Transverse colon (tissue), 4 donors: ENCODE data around the gene DENND2A. TPM values are rescaled to one million over a fixed set of nuclear protein-coding genes. Genes with fewer than 3 reads are reported as not detected.

Experiments
- DNase-seq: peaks from one replicate; pipeline ENCODE4 v3.0.0-alpha.2; 2019
- H3K27ac ChIP-seq, 4 donors: fragments of 200-600 bp; sonication (generic); 2 replicates each; pipeline ENCODE4 v1.5.1; 2016 to 2018; ENCODE audit warnings: inconsistent platforms in 4 of 4
- H3K27me3 ChIP-seq: fragments of 200-600 bp; sonication (generic); 2 replicates; pipeline ENCODE4 v1.5.1; 2017; ENCODE audit warnings: inconsistent platforms
- H3K36me3 ChIP-seq, 4 donors: fragments of 200-600 bp; sonication (generic); 2 replicates each; pipeline ENCODE4 v1.5.1; 2017 to 2019; ENCODE audit warnings: inconsistent platforms in 4 of 4
- H3K4me1 ChIP-seq, 4 donors: fragments of 200-600 bp; sonication (generic); 2 replicates each; pipeline ENCODE4 v1.5.1; 2017 to 2020; ENCODE audit warnings: inconsistent platforms in 4 of 4
- H3K4me3 ChIP-seq, 4 donors: fragments of 200-600 bp; sonication (generic); 1 replicate in 1 of 4; 2 replicates in 3 of 4; pipeline versions ENCODE4 v1.5.1 to v1.6.1; 2017 to 2019; ENCODE audit warnings: inconsistent platforms in 4 of 4
- H3K9me3 ChIP-seq, 2 donors: fragments of 200-600 bp; sonication (generic); 2 replicates each; pipeline ENCODE4 v1.5.1; 2017 to 2019; ENCODE audit warnings: inconsistent platforms in 2 of 2
- EP300 ChIP-seq: sonication (generic); formaldehyde crosslinking; IDR thresholded peaks from one replicate; pipeline ENCODE4 v1.6.1; 2017; ENCODE audit warnings: antibody characterized with exemption, low read depth
- POLR2A ChIP-seq: fragments of 450-650 bp; IDR thresholded peaks from one replicate; pipeline ENCODE4 v1.6.1; 2016; ENCODE audit warnings: antibody characterized with exemption, mild to moderate bottlenecking, moderate library complexity
- POLR2AphosphoS5 ChIP-seq, 3 donors: sonication (generic); formaldehyde crosslinking; IDR thresholded peaks; one replicate each; pipeline ENCODE4 v1.6.1; 2016; ENCODE audit warnings: antibody characterized with exemption in 3 of 3
- WGBS, 2 donors: methylation state at CpG; one replicate each; pipeline ENCODE4 v1.1.5; 2018; ENCODE audit warnings: low coverage in 1 of 2; 5-methylcytosine and 5-hydroxymethylcytosine counted together
- in situ Hi-C, 4 donors: fragments of 200-750 bp; cut with MboI; loops; one replicate each; pipeline versions ENCODE4 v1.15.0 to v1.15.1; 2017; ENCODE audit warnings: low sequenced_read_pairs in 3 of 4, low pct_ligation_motif_present in 1 of 4, low pct_unique_long_range_greater_than_20kb in 1 of 4
- intact Hi-C: fragments of 100-400 bp; cut with DNase I; formaldehyde crosslinking; loops from one replicate; pipeline ENCODE4 v1.15.1; 2023; ENCODE audit warnings: low total_unique reads
- total RNA-seq, 4 donors: library from RNA; depleted of rRNA; stranded (reverse); fragments of >200 nt; gene quantifications; one replicate each; pipeline ENCODE4 v1.1.0, GENCODE V29; 2016
- TF ChIP-seq, protein P1 (sequence below), 5 experiments: fragments of 200-600 bp in 3 of 5; fragments of 450-650 bp in 2 of 5; sonication (generic) in 3 of 5; IDR thresholded peaks; 1 replicate in 2 of 5; 2 replicates in 3 of 5; pipeline ENCODE4 v1.5.1; 2016 to 2017; ENCODE audit warnings: antibody characterized with exemption in 5 of 5, inconsistent platforms in 3 of 5, mild to moderate bottlenecking in 2 of 5, moderate library complexity in 1 of 5

Gene DENND2A
- total RNA-seq: 10 to 100 TPM in 1 of 4 donors, 1 to 10 TPM in 3; 4.1 to 19.9 (median 7.1) TPM

- peak; percentile 57 for DNase-seq
- intact Hi-C loops (loop anchor here (5.0 kb wide), 1 partner anchor 59 kb away; no protein-coding TSS in a partner anchor), in situ Hi-C loops (no loop called here)
- no peak for TF ChIP-seq POLR2A
- TF ChIP-seq EP300: no peak
- TF ChIP-seq POLR2AphosphoS5 (IDR thresholded peaks at IDR 0.05): peak in 1 of 3 donors; percentile 71
- TF ChIP-seq, protein P1, sequence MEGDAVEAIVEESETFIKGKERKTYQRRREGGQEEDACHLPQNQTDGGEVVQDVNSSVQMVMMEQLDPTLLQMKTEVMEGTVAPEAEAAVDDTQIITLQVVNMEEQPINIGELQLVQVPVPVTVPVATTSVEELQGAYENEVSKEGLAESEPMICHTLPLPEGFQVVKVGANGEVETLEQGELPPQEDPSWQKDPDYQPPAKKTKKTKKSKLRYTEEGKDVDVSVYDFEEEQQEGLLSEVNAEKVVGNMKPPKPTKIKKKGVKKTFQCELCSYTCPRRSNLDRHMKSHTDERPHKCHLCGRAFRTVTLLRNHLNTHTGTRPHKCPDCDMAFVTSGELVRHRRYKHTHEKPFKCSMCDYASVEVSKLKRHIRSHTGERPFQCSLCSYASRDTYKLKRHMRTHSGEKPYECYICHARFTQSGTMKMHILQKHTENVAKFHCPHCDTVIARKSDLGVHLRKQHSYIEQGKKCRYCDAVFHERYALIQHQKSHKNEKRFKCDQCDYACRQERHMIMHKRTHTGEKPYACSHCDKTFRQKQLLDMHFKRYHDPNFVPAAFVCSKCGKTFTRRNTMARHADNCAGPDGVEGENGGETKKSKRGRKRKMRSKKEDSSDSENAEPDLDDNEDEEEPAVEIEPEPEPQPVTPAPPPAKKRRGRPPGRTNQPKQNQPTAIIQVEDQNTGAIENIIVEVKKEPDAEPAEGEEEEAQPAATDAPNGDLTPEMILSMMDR (IDR thresholded peaks at IDR 0.05): no peak
- 20 to 36% methylated on average over 1 to 25 of the region's 78 CpGs for WGBS, 2 donors
- H3K27me3 ChIP-seq: peaks cover 20% of the 10 kb centered on the region
- H3K27ac ChIP-seq: peak within 1 kb of the TSS; percentile 62 to 91 (median 79)
- no peaks in the 10 kb centered on the region for H3K36me3 ChIP-seq
- H3K9me3 ChIP-seq: no peaks in the 10 kb centered on the region
- peaks cover 4 to 29% (median 14%) of the 10 kb centered on the region in 4 donors for H3K4me1 ChIP-seq
- H3K4me3 ChIP-seq: peak within 1 kb of the TSS; percentile 33 to 68 (median 53)
Measured at GRCh38 chr7:140640727-140641523, at the start of gene DENND2A. DENND2A (minus strand) TSS chr7:140640813; CDS start chr7:140602397, 38,416 bp downstream.

DNA sequence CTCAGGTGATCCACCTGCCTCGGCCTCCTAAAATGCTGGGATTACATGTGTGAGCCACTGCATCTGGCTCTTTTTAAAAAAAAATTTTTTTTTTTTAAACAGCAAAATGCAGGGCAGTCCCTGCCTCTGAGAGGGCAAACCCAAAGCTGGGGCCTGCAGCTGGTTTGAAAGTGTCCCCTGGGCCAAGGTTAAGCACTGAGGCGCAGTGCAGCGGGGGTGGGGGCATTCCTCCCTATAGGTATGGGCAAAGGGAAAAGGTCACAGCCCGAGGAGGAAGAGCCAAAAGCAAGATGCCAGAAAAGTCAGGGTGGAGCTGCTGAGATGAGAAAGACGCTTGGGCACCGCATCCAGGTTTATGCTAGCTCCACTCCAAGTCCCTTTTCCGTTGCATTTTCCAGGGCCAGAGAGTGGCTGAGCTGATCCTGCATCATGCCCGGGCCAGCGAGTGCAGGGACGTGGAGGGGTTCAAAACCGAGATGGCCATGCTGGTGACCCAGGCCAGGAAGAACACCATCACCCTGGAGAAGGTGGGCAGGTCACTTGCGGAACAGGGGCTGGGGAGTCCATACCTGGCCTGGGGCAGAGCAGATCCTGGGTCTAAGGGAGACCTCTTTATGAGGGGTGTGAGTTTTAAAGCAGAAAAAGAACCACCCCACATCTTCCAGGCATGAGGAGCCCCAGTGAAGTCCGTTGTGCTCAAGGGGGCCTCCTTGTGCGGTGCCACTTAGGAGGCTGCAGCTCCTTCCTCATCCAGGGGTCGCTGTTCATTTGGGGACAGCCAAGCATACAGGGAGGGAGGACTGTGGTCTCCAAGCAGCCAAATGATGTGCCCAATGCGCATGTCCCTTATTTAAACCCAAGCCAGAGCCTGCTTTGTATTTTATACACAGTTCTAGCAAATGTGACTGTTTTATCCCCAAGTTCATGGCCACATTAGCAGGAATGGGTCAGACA is 48.9 kb upstream of the DENND2A start:
- Histone ChIP-seq H3K4me3 (no peak overlapping the region), H3K27ac (no peak overlapping the region), H3K27me3 (no peaks in the 10 kb centered on the region), H3K9me3 (no peaks in the 10 kb centered on the region), H3K36me3 (peaks cover 0 to 15% (median 0%) of the 10 kb centered on the region in 4 donors), H3K4me1 (no peaks in the 10 kb centered on the region)
- TF ChIP-seq, protein P1 (IDR thresholded peaks at IDR 0.05): no peak
- TF ChIP-seq EP300 (no peak), POLR2A (no peak), POLR2AphosphoS5 (IDR thresholded peaks at IDR 0.05) (no peak)
- in situ Hi-C loops: loop anchor here (25.0 kb wide), 1 partner anchor 323 kb away; the partner anchor contains the start of gene MRPS33 (in 4 of the 4)
- intact Hi-C loops: no loop called here
- DNase-seq: no peak
- WGBS, 2 donors: 91 to 95% methylated on average over 7 to 16 of the region's 16 CpGs

- 89% methylated on average over 6 of the region's 6 CpGs; no CpG with 5 or more reads in 1 of the 2 donors for WGBS, 2 donors
Measured at GRCh38 chr7:140688341-140688740, 47.7 kb upstream of the DENND2A start.

More at GRCh38 chr7:140688341-140688740, 47.7 kb upstream of the DENND2A start:
- Histone ChIP-seq H3K4me1 (no peaks in the 10 kb centered on the region), H3K9me3 (no peaks in the 10 kb centered on the region), H3K27ac (no peak overlapping the region), H3K4me3 (no peak overlapping the region), H3K27me3 (no peaks in the 10 kb centered on the region), H3K36me3 (peaks cover 0 to 15% (median 0%) of the 10 kb centered on the region in 4 donors)
- in situ Hi-C loops: loop anchor here (25.0 kb wide), 1 partner anchor 324 kb away; the partner anchor contains the start of gene MRPS33 (in 4 of the 4)
- DNase-seq: no peak
- intact Hi-C loops: no loop called here
- TF ChIP-seq POLR2A (no peak), EP300 (no peak), POLR2AphosphoS5 (IDR thresholded peaks at IDR 0.05) (no peak)
- TF ChIP-seq, protein P1 (IDR thresholded peaks at IDR 0.05): no peak
